NCI-H748 treated with DMSO at 0.1 percent for 48 hours (cell line): Measurements from ENCODE around the gene SDR42E1.

Experiments
- DNase-seq: peaks from one replicate; lab custom pipeline; 2025; lab: John Stamatoyannopoulos, UW

Gene SDR42E1, protein sequence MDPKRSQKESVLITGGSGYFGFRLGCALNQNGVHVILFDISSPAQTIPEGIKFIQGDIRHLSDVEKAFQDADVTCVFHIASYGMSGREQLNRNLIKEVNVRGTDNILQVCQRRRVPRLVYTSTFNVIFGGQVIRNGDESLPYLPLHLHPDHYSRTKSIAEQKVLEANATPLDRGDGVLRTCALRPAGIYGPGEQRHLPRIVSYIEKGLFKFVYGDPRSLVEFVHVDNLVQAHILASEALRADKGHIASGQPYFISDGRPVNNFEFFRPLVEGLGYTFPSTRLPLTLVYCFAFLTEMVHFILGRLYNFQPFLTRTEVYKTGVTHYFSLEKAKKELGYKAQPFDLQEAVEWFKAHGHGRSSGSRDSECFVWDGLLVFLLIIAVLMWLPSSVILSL

DNA sequence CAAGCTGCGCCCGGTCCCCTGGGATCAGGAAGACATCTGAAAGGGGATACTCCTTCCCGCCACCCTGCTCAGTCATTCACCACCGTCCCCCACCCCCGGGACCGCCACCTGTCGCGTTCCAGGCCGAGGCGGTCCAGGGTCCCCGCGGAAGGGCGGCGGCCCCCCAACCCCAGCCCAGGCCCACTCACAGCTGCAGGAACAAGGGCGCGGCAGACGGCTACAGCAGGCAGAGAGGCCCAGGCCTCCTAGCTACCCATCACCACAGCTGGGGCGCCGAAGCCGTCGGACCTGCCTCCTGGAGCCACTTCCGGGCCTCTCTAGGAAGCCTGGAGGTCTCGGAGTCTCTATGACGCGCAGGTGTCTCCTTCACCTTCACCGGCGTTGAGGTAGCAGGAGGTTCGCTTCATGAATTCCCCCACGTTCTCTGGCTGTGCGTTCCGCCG is at the start of gene SDR42E1:
Gene SDR42E1 (minus strand): TSS at position 272 of the 443 bp plus-strand sequence. CDS start 10,612 bp downstream, outside the sequence.
- peak; percentile 46 for DNase-seq

DNA sequence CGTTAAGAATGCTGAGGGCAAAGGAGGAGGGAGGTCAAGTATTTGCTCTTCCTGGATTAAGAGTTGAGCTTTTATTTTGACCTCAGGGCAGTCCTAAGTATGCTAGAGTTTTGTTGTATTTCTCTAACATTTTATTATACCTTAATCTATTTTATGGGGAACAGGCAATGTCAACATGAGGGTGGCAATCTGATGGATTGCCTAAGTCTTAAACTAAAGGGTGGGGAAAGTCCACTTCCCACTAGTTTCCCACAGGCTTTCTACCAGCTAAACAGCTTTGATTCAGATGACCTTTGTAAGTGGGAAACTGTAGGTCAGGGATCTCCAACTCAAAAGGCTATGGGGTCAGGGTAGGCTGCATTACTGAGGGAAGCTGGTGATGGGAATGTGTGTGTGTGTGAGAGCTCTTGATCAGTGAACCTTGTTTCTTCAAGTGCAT is 48.7 kb upstream of the SDR42E1 start:
- no peak for DNase-seq

DNA sequence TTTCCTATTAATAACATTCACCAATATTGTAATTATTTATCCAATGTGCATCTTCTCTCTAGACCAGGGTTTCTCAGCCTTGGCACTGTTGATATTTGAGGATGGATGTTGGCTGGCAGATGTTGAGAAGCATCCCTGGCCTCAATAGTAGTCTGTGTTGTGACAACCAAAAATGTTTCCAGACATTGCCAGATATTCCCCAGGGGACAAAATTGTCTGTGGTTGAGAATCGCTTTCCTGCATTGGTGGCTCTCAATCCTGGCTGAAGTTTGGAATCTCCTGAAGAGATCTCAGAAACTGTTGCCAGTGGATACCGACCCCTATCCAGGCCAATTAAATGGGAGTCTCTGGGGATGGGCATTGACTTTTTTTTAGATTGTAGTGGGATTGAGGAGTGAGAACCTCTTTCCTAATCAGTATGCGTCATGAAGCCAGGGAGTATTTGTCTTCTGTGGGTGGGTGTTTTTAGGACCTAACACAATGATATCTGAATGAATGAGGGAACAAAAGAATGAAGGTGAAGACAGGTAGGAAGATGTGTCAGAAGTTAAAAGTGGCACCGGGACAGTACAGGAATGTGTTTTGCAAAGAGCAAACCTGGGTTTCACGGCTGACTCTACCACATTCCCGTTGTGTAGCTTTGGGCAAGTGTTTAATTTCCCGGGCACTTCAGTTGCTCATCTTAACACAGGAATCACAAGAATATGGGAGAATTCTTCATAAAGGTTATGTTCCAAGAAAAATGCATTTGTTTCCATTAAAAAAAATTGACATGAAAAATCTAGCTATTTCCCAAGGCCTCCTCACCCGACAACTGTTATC is 48.1 kb upstream of the SDR42E1 start:
- no peak for DNase-seq

DNA sequence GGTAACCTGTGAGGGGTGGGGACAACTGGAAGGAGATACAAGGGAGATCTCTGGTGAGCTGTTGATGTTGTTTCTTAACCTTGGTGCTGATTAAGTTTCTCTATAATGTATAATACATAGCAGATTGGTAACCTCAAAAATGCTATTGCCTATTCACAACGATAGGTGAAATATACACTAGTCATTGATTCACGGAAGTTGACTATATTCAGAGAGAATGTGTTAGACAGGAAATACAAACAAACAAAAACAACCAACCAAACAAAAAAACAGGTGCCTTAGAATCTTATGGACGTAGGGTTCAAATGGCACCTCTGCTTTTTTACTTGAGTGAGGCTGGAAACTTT is 45.3 kb upstream of the SDR42E1 start:
- DNase-seq, result no peak

DNA sequence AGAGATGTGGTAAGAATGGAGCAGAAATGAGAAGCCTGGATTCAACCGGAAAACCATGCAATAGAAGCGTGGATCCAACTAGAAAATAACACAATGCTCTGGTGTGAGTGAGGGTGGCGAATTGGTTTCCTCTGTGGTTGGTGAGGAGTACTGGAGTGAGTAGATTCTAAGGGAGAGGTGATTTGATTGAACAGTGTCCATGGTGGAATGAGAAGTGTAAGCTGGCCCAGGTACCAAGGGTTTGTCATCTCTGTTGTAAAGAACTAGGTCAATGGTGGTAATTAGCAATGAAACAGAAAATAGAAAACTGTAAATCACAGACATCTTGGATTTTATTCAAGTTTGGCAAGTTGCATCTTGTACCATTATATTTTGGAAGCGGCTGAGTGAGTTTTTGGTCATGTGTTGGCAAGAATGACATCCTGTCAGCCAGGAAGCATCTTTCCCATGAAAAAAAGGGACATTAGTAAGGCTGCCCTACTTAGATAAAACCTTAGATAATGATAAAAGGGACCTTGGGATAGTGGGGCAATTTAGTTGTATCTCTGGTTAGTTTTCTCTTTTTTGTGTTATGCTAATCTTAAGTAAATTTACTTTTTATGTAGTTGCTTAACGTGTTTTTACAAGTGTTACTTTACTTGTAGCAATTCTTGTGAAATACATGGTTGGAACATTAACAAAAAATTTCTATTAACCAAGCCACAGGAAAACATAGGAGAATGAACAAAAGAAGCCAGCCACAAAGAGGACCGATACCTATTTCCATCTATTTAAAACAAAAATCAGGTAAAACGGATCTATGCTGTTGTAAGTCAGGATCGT is 44.7 kb upstream of the SDR42E1 start:
- DNase-seq, result no peak

DNA sequence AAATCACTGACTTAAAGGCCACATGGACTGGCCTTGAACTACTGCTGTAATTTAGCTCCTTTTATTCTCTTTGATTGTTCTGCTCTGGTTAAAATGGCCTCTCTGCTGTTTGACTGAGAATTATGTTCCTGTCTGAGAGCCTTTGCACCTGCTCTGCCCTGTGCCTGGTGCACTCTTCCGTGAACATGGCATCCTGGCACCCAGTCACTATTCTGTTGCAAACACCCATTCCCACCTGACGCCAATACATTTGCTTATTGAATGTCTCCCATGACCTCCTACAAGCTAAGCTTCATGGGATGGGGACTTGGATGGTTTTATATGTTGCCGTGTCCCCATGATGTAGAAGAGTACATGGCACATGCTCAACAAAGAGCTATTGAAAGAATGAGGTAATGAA is 43.8 kb upstream of the SDR42E1 start:
- DNase-seq, result no peak

DNA sequence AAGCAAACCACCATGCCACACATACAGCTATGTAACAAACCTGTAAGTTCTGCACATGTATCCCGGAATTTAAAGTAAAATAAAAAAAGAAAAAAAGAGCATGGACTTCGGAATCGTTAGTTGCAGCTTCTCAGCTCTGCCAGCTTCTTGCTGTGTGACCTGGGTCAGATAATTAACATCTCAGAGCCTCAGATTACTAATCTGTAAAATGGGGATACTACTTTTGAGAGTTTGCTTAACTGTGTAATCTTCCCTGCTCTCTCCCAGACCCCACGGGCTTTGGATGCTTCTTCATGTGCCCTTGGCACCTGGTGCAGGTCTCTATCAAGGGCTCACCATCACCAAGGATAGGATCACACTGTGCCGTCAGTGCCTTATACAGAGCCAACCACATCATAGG is 40.4 kb upstream of the SDR42E1 start:
- DNase-seq, result no peak

DNA sequence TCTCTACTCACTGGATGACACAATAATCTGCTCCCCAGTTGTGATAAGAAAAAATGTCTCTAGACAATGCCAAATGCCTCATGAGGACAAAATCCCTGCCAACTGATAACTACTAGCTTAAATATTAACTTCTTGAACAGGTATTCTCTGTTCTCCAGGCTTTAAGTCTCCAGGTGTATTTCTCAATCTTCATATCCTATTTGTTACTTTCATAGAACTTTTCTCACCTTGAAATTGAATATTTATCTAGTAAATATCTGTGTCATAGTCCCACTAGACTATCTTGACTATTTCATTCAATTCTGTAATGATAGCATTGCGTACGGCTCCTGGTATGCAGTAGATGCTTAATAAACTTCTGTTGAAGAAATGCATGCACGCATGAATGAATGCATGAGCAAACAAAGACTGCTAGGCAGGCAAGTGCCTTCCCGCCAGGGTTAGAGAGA is 39.7 kb upstream of the SDR42E1 start:
- DNase-seq, result no peak

DNA sequence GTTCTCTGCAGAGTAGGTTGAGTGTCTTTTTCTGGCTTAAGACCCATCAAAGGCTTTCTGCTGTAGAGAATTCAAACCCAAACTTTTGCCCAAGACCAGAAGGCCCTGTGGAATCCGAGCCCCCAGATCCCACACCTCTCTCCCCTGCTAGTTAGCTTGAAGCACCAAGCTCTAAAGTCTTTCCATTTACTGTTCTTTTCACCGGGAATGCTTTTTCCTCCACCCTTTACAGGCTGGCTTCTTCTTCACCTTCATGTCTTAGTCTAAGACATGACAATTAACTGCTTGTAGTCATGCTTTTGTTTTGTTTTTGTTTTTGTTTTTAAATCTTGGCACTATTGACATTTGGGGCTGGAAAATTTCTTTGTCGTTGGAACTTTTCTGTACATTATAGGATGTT is 39.2 kb upstream of the SDR42E1 start:
- no peak for DNase-seq

DNA sequence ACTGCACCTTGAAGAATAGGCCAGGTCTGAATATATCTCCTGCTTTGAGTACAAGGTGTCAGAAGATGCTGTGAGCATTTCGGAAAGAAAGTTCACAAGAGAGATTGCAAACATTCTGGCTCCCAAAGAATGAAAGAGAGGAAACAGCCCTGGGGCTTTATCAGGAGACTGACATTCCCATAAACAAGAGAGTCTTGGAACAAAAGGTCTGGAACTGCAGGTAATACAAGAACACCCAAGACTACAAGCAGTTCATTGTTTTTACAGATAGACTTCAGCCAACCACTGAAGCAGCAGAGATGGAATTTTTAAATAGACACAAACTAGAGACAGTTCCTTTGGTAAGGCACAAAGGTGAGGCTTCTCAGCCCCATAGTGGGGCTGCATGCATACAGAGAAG is 38.2 kb upstream of the SDR42E1 start:
- DNase-seq, result no peak

DNA sequence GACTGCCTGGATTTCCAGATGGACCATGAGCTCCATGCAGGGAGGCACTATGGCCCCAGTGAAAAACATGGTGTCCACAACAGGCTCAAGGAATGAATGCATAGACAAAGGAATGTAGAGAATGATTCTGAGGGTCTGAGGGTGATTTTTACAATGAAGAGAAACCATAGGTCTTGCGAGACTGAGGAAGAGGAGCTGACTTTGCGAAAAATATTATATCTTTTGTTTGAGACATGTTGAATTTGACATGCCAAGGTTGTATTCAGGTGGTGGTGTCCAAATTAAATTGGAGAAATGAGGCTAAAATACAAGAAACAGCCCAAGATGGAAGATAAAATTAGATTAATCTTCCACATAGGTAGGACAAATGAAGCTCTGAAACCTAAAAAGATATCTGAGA is 36.5 kb upstream of the SDR42E1 start:
- DNase-seq, result no peak

DNA sequence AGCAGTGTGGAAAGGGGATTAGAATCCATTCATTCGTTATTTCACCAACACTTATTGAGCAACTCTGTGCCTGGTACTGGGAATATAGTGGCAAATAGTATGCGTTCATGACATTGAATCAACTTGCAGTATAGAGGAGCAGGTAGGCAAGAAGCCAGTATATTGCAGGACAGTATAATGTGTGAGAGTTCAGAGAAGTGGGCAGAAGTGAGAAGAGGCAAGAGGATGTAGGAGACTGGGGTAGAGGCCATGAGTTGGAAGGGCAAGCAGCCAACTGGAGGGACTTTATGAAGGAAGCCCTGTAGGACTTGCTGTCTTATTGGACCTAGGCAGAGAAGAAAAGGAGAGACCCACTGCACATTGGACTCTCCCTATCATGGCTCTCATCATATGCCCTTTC is 36.1 kb upstream of the SDR42E1 start:
- no peak for DNase-seq

DNA sequence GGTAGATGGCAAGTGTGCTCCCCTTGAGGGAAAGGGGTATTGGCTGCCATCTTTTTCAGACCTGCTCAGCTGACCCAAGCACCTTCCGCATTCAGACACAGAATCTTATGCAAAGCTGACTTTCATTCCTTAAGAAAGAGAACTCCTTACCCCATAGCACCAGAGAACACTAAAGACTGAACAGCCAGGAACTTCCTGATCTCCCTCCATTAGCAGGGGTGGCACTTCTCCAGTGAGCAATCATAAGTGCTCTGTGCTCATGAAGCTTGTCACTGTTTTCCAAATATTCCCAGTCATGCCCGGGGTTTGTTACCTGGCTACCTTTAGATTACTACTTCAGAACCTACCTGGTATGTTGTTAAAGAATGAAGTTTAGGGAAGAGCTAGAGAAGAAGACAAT is 35.7 kb upstream of the SDR42E1 start:
- DNase-seq, result no peak

DNA sequence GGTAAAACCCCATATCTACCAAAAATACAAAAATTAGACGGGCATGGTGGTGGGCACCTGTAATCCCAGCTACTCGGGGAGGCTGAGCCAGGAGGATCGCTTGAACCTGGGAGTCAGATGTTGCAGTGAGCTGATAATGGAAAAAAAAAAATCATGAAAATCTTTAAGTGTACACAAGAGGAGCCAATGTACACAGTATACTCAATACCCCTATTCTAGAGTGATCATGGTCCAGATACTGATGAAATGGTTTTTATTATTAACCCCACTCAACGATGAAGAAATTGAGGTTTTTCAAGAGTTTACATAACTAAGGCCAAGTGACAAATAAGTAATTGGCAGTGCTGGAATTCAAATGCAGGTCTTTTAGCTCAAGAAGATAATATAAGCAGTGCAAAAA is 35.3 kb upstream of the SDR42E1 start:
- no peak for DNase-seq

DNA sequence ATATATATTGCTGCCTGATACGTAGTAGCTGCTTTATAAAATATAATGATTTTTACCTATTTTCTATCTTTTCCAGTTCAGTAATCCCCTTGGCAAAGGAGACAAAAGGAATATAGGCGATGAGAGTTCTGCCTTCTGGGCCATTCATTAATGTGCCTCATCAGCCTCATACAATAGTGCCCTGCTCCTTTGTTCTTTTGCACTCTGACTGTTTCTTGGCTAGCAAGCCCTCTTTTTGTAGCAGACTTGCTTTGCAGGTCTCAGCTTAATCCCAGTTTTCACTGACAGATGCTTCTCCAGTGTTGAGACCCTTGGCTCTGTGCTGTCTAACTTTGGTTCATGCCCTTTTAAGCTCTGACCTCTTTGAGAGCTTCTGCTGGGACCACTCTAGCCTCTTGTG is 34.2 kb upstream of the SDR42E1 start:
- no peak for DNase-seq

DNA sequence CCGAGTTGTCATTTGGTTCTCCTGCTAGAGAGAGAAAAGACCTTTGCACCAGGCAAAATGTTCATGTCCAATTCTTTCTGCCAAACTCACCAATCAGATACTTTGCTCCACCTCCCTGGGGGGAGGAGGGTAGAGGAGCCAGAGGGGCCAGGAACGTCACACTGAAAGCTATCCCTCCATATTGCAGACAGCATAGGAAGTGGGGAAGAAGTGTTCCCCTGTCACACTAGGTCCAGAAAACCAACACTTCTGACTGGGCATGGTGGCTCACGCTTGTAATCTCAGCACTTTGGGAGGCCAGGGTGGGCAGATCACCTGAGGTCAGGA is 33.3 kb upstream of the SDR42E1 start:
- DNase-seq, result no peak

DNA sequence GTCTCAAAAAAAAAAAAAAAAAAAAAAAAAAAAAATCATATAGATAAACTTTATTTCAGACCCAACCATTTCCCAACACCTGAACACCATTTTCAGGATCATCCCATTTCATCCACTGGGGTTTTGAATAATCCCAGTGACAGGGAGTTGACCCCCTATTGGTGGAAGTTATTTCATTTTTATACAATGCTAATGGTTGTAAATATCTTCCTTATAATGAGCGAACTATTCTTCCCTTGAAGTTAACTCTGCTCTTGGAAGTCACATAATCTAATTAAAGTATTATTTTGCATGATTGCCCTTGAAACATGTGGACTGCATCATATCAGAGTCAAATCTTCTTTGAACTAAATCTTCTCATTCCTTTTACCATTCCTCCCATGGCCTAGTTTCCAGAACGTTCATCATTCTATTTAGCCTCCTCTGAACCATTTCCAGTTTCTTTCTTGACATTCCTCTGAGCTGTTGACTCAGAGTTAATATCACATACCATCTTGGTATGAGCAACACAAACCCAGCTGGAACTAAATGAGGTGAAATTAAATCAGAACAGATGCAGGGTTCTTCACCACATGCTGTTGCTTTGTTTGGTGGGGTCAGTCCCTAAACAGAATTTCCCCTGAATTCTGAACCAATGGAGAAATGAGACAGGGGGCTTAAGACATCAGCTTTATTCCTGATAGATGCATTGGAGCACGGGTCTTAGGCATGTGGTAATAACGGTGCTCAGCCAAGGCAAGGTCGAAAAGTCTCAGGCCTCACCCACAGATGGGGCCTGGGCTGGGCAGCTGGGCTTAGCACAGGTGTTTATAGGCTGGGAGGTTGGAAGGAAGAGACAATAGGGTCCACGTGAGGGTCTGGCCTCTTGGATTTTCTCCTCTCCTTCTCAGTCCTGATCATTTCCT is 32.7 kb upstream of the SDR42E1 start:
- no peak for DNase-seq

DNA sequence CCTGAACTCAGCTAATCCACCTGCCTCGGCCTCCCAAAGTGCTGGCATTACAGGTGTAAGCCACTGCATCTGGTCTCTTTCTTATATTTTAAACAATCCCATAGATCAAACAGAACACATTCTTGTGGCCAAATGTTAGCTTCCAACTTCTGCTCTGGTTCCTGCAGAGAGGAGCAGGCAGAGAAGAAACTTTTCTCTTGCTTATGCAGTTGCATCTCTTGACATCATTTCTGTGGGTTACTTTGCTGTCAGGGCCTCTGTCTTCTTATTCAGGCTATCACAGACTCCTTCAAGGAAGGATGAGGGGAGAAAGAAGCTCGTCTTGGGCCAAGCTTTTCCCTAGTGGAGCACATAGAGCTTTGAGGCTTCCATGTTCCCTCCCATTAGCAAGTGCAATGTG is 31.6 kb upstream of the SDR42E1 start:
- no peak for DNase-seq

DNA sequence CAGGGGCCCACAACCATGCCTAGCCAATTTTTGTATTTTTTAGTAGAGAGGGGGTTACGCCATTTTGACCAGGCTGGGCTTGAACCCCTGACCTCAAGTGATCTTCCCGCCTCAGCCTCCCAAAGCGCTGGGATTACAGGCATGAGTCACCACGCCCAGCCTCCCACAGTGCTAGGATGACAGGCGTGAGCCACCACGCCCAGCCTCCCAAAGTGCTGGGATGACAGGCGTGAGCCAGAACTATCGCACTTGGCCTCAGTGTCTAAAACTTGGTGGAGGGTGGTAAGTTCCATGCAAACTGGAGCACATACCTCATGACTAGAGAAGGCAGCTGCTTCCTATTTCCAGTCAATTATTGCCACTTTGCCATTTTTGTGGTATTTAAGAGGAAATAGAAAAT is 30.9 kb upstream of the SDR42E1 start:
- no peak for DNase-seq

DNA sequence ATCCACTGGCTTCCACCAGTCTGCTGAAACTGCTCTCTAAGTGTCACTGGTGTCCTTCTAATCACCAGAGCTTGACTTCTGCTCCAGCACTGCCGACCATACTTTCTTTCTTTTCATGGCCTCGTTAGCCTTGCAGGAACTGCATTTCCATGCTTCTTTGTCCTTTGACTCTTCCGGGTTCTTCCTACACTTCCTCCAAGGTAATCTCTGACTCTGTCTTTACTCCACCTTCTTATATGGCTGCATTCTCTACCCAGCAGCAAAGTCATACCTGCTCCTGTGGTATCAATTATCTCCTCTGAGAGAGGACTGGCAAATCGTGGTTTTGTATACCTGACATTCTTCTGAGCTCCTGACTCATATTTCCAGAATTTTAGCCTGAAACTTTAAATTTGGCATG is 30.3 kb upstream of the SDR42E1 start:
- DNase-seq, result no peak

DNA sequence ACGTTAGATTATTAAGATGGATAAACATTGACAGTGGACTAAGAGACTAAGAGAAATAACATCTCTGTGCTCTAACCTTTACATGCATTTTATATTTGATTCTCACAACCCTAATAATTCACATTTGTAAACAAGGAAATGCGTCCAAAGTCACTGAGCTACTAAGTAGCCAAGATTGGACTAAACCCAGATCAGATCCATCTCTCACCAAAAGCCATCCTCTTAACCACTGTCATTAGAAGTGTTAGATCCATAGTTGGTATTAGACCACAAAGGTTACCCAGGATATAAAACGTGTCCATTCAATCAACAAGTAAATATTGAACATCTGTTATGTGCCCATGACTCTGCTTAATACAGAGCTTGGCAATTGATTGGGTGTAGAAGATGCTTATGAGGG is 29.0 kb upstream of the SDR42E1 start:
- DNase-seq, result no peak

DNA sequence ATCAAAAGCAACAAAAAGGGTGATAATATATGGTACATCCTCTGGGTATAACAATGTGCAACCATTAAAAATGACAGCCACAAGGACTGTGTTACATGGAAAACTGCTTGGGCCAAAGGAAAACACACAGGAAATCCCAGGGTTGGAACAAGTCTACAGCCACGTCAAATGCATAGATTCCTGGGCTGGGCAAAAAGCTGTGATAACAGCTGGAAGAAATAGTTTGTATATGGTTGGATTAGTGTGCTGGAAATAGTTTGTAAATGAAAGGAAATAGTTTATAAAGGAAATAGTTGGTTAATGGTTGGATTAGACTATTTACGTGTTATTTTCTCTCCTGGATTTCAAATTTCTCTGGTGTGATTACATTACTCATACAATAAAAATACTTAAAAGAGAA is 26.4 kb upstream of the SDR42E1 start:
- no peak for DNase-seq
